ENCODE data around the gene FAM53B. TPM values are rescaled to one million over a fixed set of nuclear protein-coding genes. Genes with fewer than 3 reads are reported as not detected.
A peak's percentile ranks its signal among the peaks of the same experiment; 100 is the strongest.
"Not testable (repeated sequence)": the region's sequence is repeated elsewhere in the genome, so short reads cannot be mapped to it uniquely, and the experiment has no call there.

FAM53B gene
- total RNA-seq, 1 experiment from 2014 or later = 9.8 TPM

DNA sequence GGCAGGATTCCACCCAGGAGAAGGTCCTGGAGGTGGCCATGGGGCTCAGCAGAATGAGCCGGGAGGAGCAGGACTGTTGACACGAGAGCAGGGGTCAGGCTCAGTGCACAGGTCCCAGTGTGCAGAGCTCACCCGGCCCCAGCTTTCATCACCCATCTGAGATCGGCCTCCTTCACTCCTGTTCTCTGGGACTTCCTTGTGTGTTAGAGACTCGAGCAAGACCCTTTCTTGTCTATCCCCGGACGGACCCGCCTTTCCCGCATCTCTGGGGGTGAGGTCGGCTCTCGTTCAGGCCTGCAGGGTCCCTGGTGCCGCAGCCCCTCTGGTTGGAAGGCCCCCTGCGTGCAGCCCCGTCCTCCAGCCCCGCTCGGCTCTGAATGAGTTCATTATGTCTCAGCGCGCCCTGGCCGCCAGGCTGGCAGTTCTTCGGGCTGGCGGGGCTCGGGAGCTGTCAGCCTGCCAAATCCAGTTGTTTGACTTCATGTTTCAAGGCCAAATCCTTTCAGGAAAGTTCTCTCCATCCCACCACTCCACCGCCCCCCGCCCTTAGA lies 154.6 kb downstream of the FAM53B start:
- H4K20me1 ChIP-seq (ENCODE audit: insufficient read depth) = no peaks in the 10 kb centered on the region; the same call in 1 of the 2 replicates
- no peaks in the 10 kb centered on the region for H3K9me2 ChIP-seq (ENCODE audit: insufficient read depth)
- H3K4me1 ChIP-seq (replicated peaks; ENCODE audit: insufficient read depth) = no peaks in the 10 kb centered on the region
- no peak overlapping the region for H3K4me2 ChIP-seq
- CTCF ChIA-PET = no interaction called here
- DNase-seq = no peak
- no peak overlapping the region for H3K27ac ChIP-seq
- BruUV-seq (replicated peaks) = no TSS peak
- H3K9me3 ChIP-seq (ENCODE audit: insufficient read depth, low read depth) = no peaks in the 10 kb centered on the region
- POLR2A ChIA-PET (ENCODE audit: unreplicated experiment) = interaction anchor here (0.6 kb wide), 1 partner anchor 198 kb away, joined by 36 read pairs; no protein-coding TSS in a partner anchor
- no peaks in the 10 kb centered on the region for H3K79me2 ChIP-seq (ENCODE audit: low read depth)
- no peak overlapping the region for H3K4me3 ChIP-seq
- intact Hi-C loops (cut with micrococcal nuclease; ENCODE audit: unreplicated experiment) = no loop called here
- TF ChIP-seq, protein P1, sequence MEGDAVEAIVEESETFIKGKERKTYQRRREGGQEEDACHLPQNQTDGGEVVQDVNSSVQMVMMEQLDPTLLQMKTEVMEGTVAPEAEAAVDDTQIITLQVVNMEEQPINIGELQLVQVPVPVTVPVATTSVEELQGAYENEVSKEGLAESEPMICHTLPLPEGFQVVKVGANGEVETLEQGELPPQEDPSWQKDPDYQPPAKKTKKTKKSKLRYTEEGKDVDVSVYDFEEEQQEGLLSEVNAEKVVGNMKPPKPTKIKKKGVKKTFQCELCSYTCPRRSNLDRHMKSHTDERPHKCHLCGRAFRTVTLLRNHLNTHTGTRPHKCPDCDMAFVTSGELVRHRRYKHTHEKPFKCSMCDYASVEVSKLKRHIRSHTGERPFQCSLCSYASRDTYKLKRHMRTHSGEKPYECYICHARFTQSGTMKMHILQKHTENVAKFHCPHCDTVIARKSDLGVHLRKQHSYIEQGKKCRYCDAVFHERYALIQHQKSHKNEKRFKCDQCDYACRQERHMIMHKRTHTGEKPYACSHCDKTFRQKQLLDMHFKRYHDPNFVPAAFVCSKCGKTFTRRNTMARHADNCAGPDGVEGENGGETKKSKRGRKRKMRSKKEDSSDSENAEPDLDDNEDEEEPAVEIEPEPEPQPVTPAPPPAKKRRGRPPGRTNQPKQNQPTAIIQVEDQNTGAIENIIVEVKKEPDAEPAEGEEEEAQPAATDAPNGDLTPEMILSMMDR (conservative IDR thresholded peaks at IDR 0.05) = no peak
- no peak for TF ChIP-seq EZH2 (IDR thresholded peaks at IDR 0.05; ENCODE audit: low read depth)
- no peak overlapping the region for H2AFZ ChIP-seq
- H3K27me3 ChIP-seq (ENCODE audit: insufficient read depth, low read depth) = no peaks in the 10 kb centered on the region
- no peaks in the 10 kb centered on the region for H3K36me3 ChIP-seq (ENCODE audit: low read depth)
- H3F3A ChIP-seq (ENCODE audit: insufficient read depth, low read depth) = no peaks in the 10 kb centered on the region

DNA sequence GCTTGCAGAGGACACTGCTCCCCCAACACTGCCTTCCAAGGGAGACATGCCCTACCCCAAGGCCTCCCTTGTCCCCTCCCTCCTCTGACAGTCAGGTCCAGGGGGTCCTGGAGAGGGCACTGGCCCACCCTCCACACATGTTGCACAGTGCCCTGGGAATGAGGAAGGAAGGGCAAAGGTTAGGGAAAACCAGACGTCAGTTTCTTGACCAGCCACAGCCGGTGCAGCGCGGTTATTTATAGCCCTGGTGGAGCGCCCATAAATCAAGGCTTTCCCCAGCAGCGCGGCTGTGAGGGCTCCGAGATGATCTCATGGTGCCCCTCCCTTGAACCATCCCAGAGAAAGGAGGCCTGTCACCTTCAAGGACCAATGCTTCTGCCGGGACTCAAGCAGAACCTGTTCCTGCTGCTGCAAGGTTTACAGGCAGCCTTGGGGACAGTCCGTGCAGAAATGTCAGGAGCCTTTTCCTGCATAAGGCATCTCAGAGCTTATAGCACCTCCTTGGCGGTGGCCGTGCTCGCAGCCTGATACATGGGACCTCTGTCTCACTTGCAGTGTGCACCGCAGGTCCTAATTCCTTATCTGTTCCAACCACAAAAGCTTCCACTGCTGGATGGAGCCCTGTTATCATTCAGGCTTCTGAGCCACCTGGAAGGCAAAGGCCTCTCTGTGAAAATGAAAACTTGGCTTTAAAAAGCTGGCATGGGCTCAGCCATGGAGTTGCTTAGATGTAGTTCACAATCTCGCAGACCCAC lies 155.3 kb downstream of the FAM53B start:
- Histone ChIP-seq H4K20me1 (ENCODE audit: insufficient read depth) (no peaks in the 10 kb centered on the region; the same call in 1 of the 2 replicates), H3K9me2 (ENCODE audit: insufficient read depth) (no peaks in the 10 kb centered on the region), H3K9me3 (ENCODE audit: insufficient read depth, low read depth) (no peaks in the 10 kb centered on the region), H3K36me3 (ENCODE audit: low read depth) (no peaks in the 10 kb centered on the region), H3K4me2 (no peak overlapping the region), H3K27me3 (ENCODE audit: insufficient read depth, low read depth) (no peaks in the 10 kb centered on the region), H3K4me1 (replicated peaks; ENCODE audit: insufficient read depth) (no peaks in the 10 kb centered on the region), H3K79me2 (ENCODE audit: low read depth) (no peaks in the 10 kb centered on the region), H3F3A (ENCODE audit: insufficient read depth, low read depth) (no peaks in the 10 kb centered on the region), H3K4me3 (no peak overlapping the region), H2AFZ (no peak overlapping the region), H3K27ac (no peak overlapping the region)
- ChIA-PET CTCF (no interaction called here), POLR2A (ENCODE audit: unreplicated experiment) (no interaction called here)
- no TSS peak for BruUV-seq (replicated peaks)
- peak in 1 of 2 experiments; percentile 7 for DNase-seq
- intact Hi-C loops (cut with micrococcal nuclease; ENCODE audit: unreplicated experiment) = no loop called here
- TF ChIP-seq EZH2 (IDR thresholded peaks at IDR 0.05; ENCODE audit: low read depth) = no peak
- TF ChIP-seq, protein P1 (conservative IDR thresholded peaks at IDR 0.05) = no peak

DNA sequence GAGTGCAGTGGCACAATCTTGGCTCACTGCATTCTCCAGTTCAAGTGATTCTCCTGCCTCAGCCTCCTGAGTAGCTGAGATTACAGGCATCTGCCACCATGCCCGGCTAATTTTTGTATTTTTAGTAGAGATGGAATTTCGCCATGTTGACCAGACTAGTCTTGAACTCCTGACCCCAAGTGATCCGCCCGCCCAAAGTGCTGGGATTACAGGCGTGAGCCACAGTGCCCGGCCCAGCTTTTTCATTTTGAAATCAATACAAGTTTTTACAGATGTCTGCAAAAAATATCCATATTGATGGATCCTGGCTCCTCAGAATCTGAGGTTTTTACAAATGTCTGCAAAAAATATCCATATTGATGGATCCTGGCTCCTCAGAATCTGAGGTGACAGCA lies 155.8 kb downstream of the FAM53B start:
- H3K27me3 ChIP-seq (ENCODE audit: insufficient read depth, low read depth); H3K27ac ChIP-seq; CTCF ChIA-PET; POLR2A ChIA-PET (ENCODE audit: unreplicated experiment); H3K36me3 ChIP-seq (ENCODE audit: low read depth); H4K20me1 ChIP-seq (ENCODE audit: insufficient read depth); H3K4me2 ChIP-seq; H3F3A ChIP-seq (ENCODE audit: insufficient read depth, low read depth); intact Hi-C loops (cut with micrococcal nuclease; ENCODE audit: unreplicated experiment); H3K4me3 ChIP-seq; H2AFZ ChIP-seq; H3K9me2 ChIP-seq (ENCODE audit: insufficient read depth); DNase-seq; H3K79me2 ChIP-seq (ENCODE audit: low read depth); H3K9me3 ChIP-seq (ENCODE audit: insufficient read depth, low read depth); BruUV-seq (replicated peaks); H3K4me1 ChIP-seq (replicated peaks; ENCODE audit: insufficient read depth): not testable (repeated sequence)
